ENCODE results near the gene SPAG8.
A peak's percentile ranks its signal among the peaks of the same experiment; 100 is the strongest.

The SPAG8 gene

DNA sequence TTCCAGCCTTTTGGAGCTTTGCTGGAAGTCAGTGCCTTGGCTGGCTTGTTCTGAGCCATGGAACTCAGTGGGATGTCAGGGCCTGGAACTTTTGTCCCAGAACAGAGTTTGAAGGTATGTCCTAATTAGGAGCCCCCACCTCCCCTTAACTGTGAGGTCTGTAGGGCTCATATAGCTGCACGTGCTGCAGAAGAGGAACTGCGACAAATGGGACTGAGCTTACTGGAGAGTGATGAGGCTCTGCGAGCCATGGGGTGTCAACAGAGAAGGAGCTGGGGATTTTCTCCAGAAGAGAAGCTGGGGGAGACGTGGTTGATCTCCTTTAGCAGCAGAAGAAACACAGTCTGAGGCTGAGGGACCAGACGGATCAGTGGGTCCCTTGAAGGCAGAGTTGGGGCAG, 27.9 kb upstream of the SPAG8 start:
- no peak for DNase-seq (ENCODE audit: low read depth)

DNA sequence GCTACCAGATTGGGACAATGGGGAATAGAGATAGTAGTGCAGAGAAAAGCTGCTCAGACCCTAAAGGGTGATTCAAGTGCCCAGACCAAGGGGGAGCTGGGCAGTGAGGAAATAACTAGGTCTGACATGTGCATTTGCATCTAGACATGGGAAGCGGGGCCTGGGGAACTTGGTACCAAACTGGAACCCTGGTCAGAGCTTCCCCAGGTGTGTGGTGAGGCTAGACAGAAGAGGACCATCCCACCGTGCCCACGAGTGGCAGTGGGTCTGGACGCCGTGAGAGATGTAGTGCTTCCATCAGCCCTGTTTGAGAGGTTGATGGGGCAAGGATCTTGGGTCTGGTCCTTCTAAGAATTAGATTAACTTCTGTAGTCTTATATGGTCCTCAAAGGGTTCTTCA, 24.5 kb upstream of the SPAG8 start:
- DNase-seq (ENCODE audit: low read depth), result no peak

DNA sequence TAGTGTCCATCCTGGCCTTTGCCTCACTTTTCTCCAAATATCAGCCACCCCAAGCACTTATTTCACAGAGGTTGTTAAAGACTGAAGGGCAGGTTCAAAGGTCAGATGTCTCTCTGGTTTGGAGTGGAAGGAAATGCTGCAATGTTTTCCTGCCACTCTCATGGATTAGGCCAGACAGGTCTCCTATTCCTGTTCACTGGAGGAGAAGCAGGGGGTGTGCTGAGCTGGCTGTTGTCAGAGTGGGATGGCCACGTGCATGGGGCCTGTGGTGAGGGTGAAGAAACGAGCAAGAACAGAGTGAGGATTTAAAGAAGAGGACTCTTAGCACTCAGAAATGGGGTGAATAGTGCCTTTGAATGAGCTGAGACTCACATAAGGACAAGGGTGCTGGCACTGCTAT, 23.7 kb upstream of the SPAG8 start:
- no peak for DNase-seq (ENCODE audit: low read depth)

DNA sequence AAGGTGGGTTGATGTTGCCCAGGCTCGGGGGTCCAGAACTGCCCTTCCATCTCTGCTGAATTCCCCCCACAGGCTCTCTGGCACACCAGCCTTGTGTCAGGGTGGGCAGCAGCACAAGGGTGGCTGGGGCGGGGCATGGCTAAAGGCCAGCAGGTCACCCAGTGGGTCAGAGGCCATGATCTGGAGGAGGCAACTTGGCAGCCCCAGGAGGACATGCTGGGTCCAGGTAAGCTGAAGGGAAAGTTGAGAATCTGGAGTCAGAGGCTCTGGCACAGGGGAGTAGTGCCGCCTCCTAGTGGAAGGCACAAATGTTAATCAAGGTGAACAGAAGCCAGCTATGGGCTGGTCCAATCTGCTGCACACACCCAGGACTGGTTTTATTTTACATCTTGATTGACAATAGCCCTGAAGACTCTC, 23.2 kb upstream of the SPAG8 start:
- DNase-seq (ENCODE audit: low read depth), result no peak

DNA sequence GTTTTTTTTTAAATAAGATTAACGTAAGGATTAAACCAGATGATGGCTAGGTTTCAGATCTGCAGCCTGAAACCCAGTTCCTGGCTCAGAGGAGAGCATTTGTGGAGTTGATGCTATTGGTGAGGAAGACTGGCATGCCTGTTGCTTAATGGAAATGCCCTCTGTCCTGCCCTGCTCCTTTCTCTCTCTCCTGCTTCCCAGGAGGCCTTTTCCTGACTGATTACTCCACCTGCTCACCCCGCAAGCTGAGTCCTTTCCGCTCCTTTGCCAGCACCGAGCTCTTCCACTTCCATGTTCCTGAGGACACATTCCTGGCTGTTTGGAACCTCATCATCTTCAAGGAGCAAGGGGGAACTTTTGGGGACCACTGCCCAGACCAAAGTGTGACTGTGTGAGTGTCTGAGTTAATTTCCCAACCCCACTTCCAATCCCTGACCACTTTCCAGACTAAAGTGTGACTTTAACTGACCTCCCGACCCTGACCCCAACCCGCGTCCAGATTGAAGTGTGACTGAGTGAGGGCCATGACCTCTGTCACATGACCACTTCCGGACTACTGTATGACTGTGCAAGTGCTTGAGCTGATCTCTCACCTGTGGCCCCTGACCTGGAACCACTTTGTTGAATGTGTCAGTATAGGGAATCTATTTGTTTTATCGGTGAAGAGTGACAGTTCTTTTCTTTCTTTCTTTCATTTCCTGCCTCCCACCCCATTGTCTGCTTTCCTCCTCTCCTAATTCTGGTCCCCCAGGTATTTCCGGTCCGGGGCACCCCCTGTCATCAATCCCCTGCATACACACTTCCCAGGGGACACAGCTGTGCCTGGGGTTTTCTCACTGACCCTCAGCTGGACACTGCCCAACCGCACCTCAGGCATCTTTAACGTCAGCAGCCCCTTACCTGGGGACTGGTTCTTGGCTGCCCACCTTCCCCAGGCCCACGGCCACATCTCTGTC, 22.5 kb upstream of the SPAG8 start:
- DNase-seq (ENCODE audit: low read depth), result no peak

DNA sequence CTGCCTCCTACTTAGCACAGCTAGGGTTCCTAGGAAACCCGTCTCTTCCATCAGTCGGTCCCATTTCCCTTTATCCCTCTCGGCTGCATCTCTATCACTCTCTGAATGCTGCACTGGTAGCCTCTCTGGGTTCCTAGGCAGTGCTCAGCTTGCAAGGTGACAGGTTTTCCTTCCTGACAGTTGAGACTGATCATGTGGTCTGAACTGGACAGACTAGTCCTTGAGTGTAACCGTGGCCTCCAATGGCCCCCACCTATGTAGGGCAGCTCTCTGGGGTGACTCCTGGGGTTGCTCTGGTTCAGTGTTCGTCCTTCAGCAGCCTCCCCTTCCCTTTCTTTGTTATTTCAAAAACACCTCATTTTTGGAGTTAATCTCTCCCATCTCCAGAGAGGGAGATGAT, 20.8 kb upstream of the SPAG8 start:
- no peak for DNase-seq (ENCODE audit: low read depth)

DNA sequence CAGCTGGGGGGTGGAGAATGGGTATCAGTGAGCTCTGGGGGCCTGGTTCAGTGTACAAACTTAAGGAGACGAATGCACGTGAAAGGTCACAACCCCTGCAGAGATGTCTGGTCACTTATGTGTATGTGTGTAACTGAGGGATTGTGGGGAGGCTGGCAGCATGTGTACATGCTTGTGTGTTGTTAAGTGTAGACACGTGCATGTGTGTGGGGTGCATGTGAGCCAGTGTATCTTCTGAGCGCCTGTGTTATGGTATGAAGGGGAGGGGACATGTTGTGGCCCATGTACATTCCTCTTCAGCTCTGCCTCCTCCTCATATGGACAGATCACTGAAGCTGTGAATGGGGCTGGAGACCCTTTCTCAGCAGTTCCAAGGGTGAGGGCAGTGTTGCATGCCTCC, 19.0 kb upstream of the SPAG8 start:
- DNase-seq (ENCODE audit: low read depth), result no peak

DNA sequence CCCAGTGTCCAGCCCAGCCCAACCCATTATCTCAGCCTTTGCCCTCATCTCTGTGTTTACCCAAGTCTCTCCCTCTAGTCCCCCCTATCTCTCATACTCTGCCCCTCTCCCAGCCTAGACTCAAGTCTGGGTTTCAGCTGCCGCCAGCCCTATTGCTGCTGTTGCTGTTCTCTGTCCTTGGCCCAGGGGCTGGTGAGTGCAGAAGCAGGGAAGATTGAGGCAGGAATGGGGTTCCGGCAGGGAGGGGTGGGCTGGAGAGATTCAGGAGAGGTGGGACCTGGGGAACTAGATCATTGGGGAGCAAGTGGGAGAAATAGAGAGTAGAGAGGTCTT, 17.7 kb upstream of the SPAG8 start:
- no peak for DNase-seq (ENCODE audit: low read depth)

DNA sequence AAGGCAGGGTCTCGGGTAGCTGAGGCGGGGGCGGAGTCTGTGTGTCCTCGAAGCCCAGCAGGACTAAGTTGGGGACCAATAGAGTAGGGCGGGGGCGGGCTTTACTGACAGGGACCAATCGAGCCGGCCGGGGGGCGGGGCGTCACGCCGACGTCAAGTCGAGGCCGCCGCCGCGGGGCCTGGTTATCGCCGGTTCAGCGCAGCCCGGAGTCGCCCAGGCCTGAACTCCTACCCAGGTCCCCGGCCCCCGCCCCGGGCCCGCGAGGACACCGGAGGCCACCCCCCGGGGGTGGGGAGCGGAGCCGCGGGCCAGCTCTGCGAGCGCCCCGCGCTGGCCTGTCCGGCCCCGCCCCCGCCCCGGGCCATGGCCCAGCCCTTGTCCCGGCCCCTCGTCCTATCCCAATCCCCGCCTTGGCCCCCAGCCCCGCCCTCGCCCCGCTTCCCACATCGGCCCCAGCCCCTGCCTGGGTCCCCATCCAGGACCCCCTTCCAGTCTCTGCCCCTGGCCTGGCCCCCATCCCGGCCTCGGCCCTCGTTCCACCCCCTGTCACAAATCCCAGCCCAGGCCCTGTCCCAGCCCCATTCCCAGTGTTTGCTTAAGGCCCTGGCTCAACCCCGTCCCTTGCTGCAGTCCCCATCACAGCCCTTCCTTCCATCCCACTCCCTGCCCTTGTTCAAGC, 17.2 kb upstream of the SPAG8 start, which contains the start of gene TMEM8B:
Gene TMEM8B, plus strand, starts transcription at position 145 of the 680 bp plus-strand sequence. Its CDS starts 220 bp downstream, at position 365.
- DNase-seq (ENCODE audit: low read depth), result peak; percentile 95

DNA sequence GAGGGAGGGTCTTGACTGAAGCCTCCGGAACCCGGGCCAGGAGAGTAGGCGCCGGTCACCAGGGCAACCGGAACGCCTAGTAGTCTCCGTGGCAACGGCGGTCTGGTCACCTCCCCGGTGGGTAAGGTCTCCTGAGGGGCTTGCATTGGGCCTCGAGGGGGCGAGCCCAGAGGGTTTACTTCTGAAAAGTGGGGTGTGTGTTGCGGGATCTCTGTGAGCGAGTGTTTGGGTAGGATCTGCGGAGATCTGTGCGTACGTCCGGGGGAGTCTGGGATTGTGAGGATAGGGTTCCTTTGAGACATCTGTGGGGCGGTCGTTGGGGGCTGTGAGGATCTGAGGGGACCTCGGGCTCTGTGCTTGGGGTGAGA, 16.6 kb upstream of the SPAG8 start, which contains the start of gene FAM221B:
Gene FAM221B, minus strand, starts transcription at position 17 of the 368 bp plus-strand sequence. CDS start 2,571 bp downstream, outside the sequence.
- no peak for DNase-seq (ENCODE audit: low read depth)

DNA sequence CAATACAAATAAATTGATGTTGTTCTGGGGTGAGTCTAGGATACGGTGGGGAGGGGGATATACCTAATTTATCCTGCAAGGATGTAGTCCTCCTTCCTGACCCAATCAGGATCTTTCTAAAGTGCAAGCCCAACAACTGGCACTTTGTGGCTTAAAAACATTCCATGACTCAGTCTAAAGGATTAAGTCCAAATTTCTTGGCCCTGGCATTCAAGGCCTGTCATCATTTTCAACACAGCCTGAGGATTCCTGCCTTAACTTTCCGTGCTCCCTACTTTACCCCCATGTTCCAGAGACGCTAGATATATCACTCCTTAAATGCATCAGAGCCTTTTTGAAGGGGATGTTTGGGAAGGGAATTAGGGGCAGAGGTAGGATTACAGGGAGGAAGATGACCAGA, 15.4 kb upstream of the SPAG8 start:
- no peak for DNase-seq (ENCODE audit: low read depth)

DNA sequence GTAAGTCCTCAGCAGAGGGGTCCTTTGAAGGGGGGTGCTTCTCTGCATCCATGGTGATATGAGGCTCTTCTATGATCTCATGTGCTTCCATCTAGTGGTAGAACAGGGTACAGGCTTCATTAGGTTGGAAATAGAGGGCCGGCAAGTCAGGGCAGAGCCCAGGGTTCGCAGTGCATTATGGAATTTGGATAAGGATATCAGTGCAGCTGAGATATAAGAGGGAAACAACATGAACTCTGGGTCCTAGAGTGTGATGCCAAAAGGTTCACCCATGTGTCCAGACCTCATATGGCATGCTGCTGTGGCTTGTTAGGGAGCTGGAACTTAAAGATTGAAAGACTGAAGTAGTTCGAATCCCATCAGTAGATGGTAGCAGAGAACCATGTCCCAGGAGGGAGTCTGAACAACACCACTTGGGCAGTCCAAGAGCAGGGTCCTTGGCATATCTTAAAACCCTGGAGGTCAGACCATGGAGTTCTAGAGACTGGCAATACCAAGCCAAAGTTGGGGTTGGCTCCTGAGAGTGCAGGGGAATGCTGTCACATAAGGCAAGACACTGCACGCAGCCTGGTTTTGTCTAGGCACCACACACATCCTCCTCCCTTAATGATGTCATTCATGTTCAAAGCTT, 14.1 kb upstream of the SPAG8 start:
- DNase-seq (ENCODE audit: low read depth), result no peak

DNA sequence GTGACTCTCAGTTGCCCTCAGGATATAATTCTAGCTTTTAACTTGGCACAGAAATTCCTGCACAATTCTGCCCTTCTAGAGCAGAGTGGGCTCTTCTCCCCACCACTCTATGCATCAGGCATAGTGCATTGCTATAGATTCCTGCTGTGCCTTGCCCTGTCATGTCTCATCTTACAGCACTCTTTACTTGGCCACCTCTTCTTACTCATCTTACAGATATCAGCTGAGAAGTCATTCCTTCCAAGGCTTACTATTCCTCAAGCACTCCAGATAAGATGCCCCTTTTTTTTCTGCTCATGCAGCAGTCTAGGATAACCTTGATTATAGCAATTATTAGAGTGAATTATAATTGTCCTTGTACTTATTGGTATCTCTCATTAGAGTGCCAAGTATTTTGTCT, 10.9 kb upstream of the SPAG8 start:
- no peak for DNase-seq (ENCODE audit: low read depth)

DNA sequence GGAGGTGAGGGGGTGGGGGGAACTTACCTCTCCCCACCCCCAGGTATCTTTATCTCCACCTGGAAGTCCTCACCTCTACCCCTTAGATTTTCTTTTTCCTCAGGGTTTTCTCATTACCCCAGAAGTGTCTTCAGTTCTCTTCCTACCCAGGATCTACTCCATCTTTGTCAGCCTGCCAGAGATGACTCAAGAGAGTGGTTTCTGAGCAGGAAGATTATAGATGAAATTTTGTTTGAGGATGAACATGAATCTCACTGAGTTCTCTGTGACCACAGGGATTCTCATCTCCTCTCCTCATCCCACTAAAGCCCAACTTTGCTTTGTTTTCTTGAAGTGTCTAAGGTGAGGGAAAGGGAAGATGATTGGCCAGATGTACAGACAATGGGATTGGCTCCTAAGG, 8.0 kb upstream of the SPAG8 start:
- no peak for DNase-seq (ENCODE audit: low read depth)

DNA sequence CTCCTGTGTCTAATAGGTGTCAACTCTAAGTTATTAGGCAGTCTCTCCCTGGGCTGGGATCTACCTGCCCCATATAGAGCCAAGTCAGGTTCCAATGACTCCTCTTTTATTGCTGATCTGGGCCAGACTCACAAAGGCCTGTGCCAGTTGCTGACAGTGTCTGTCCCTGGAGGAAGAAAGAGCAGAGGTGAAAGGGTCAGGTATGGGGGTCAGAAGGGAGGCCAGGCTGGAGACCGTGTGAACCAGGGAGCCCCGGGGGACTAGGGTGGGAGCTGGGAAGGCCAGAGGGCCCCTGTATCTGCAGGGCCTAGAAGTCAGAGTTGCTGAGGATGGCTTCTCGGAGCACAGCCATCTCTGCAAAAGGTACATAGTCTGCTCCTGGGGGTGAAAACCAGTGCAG, 6.3 kb upstream of the SPAG8 start:
- DNase-seq (ENCODE audit: low read depth), result no peak

DNA sequence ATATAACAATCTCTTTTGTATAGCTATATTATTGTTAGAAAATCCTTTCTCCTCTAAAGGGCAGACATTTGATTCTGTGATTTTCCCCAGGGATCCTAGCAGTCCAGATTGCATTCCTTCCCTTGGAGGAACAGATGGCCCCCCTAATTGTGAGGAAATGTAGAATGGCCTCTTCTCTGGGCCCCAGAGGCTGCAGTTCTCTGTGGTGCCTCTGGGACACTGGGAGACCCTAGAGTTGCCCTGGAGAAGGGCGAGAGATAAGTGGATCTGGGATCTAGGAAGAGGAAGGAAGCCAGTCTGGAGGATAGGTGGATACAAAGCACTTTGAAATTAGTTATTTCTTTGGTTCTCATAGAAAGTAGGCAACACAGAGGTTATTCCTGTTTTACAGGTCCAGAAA, 4.6 kb upstream of the SPAG8 start:
- no peak for DNase-seq (ENCODE audit: low read depth)

DNA sequence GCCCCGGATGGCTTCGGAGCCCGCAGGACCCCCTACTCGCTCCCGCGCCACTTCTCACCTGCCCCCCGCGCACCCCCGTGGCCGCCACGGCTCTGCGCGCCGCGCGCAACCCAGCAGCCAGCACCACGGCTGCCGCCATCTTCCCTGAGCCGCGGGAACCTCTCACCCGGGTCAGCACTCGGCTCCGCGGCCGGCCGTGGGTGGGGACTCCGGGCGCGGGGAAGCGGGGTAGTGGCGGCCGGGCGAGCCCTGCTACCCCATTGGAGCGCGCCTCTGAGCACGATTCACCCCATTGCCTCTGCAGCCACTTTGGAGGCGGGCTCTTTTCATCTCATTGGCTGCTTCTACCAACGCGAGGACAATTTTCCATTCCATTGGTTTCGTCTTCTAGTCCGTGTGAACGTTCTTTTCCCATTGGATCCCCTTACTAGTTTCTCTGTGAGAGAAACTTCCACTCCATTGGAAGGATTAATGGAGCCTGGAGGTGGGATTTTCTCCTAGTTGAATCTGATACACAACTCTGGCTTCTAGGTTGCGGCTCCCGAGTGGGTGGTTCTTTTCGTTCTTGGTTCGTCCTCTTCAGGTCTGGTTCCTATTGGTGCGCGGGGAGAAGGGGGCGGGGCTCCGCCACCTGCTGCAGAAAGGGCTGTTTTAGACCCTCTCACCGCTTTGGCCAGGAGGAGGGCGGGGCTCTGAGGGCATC, 2.9 kb upstream of the SPAG8 start, which contains the start of gene HINT2:
Gene HINT2, minus strand, starts transcription at position 202 of the 703 bp plus-strand sequence. Its CDS starts 63 bp downstream, at position 139.
- peak; percentile 94 for DNase-seq (ENCODE audit: low read depth)

DNA sequence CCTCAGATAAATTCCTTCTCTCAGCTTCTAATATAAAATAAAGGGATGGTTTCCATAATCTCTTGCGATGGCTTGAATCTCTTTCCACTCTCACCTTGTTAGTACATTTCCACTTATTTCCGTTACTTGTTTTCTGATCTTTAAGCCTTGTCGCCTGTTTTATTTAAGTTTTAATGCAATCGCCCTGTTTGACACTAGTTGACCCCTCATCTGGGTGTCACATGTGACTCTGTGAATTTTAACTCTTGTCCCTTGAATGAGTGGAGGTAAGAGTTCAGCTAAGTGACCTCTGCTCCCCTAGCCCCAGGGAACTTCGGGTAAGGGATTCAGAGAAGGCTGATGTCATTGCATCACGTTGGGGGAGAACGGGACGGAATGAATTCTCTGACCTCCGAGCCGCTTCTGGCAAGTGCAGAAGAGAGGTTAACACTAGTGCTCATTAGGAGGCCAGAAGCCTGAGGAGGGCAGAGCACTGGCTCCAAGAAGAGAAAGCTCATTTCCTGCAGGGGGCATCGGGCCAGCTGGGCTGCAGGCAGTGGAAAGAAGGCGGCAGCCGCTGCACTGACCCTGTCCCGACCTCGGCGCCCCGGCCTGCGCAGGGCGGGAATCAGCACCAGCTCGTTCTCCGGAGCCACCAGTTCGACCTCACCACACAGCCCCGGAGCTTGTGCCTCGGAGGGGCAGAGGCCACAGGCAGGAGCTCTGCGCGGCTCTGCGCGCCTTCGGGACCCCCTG, 2.2 kb upstream of the SPAG8 start:
- DNase-seq (ENCODE audit: low read depth), result no peak

DNA sequence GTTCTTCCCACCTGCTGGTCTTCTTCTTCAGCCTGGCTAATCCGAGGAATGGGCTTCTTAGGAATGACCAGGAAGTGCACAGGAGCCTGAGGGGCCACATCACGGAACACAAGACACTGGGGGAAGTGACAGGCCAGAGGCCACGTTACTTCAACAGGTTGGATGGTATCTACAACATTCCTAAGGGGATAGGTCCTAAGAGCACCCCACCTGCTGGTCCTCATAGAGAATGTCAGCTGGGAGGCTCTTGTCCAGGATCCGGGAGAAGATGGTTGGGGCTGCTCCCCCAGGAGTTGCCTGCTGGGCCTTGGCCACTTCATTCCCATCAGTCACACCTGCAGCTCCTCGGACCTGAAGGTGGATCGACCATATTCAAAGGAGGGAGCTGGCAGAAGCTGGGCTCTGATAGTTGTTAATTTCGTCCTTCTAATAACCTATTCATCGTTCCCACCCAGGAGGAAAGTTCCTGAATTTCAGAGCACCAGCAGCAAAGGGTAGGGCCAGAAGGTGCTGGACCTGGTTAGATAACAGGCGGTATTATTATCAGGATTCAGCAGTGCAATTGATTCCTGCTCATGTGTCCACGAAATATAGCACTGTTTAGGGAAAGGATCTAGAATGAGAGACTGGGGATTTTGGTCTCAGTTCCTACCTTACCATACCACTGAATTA, 1.5 kb upstream of the SPAG8 start:
- DNase-seq (ENCODE audit: low read depth), result no peak

DNA sequence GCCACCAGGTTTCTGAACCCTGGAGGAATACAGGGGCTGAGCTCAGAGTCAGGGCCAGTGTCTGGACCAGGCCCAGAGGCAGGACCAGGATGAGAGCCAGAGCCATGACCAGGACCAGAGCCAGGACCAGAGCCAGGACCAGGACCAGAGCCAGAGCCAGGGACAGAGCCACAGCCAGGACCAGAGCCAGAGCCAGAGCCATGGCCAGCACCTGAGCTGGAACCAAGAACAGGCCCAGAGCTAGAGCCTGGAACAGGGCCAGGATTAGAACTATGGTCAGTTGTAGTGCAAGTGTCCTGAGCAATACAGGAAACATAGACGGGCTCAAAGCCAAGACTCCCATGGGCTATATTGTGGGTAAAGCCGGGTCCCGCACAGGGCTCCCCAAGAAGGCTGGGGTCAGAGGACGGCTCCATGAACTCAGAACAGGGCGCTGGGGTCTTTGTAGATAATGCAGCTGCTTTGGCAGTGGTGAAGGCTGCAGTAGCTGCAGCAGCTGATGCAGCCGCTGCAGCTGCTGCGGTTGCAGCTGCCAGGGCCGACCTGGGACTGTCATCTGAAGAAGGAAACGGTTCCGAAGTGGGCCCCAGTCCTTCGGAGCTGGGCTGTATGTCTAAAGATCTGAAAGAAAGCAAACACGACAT, 559 bp downstream of the SPAG8 start:
- no peak for DNase-seq (ENCODE audit: low read depth)
